HG02571 (cell line): ENCODE data around the gene C7.
"Not testable (repeated sequence)": the region's sequence is repeated elsewhere in the genome, so short reads cannot be mapped to it uniquely, and the experiment has no call there.

Source experiments
- ATAC-seq: cut with Tn5 transposase; IDR thresholded peaks from one replicate; pipeline ENCODE4 v1.9.1; 2021; ENCODE audit warnings: mild to moderate bottlenecking, moderate library complexity; ENCODE audit not compliant: unreplicated experiment

Gene C7

GRCh38 chr5:40988746-40989510 is 79.6 kb downstream of the C7 start:
- no peak for ATAC-seq

DNA sequence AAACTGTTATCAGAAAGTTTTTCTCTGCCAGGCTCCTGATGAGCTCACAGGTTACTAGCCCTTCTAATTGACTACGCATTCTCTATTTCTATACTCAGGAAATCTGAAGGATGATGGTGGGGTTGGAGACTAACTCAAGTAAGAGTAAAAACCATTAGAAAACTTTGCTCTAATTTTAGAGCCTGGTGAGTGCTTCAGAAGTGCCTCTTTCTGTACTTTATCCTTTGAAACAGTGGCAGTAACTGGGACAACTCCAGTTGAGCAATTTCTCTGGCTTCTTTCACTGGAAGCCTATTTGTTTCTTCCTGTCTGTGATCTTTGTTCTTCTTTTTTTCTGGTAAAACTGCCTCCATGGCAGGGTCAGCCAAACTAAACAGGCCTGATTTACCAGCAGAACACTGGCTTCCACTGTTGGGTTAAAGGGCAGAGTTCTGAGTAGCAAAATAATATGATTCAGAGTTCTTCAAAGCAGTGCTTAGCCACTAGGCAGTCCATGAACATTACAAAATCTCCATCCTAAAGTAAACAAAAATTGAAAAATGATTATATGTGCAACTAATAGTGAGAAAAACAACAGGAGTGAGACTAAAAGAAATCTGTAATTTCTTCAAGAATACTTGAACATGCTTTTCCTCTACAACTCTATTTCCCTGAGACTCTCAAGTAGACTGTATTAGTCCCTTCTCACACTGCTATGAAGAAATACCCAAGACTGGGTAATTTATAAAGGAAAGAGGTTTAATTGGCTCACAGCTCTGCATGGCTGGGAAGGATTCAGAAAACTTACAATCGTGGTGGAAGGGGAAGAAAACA is 82.1 kb downstream of the C7 start:
- no peak for ATAC-seq

DNA sequence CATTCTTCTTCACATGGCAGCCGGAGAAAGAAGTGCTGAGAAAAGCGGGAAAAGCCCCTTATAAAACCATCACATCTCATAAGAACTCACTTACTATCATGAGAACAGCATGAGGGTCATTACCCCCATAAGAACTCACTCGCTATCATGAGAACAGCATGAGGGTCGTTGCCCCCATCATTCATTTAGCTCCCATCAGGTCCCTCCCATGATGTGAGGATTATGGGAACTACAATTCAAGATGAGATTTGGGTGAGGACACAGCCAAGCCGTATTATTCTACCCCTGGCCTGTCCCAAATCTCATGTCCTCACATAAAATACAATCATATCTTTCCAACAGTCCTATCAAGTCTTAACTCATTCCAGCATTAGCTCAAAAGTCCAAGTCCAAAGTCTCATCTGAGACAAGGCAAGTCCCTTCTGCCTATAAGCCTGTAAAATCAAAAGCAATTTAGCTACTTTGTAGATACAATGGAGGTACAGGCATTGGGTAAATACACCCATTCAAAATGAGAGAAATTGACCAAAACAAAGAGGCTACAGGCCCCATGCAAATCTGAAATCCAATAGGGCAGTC is 82.8 kb downstream of the C7 start:
- ATAC-seq = no peak

GRCh38 chr5:40995801-40996586 is 86.7 kb downstream of the C7 start:
- no peak for ATAC-seq

DNA sequence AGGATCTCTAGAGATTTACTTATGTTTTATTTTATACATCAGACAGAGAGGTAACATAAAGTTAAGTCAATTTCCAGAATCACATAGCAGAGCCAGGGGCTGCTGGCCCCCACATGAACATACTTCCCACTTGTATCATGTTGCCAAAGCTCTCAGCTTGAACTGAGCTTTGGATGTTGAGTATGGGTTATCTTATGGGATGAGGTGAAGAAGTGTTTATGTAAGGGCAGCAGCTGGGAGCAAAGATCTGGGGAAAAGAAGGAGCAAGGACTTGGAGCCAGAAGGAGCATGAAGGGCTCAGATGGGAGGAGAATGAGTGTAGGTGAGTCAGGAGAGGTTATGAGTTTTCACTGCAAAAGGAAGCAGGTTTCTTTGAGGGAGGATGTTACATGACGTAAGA is 89.8 kb downstream of the C7 start:
- ATAC-seq = no peak

DNA sequence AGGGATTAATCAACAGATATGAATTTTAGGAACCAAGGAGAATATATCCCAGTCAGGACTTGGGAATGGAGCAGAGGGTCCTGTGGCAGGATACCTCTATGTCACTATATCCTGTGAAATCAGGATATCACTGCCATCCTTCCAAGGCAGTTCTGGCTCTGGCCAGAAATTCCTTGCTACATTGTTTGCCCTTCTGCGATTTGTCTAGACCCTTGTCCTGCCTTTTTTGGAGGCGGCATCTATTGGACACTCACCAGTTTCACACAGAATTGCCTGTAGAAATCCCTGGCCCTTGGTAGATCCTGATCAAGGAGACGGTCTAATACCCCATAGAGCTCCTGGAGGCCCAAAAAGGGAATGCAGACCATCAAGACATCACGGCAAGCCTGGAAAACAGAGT is 90.7 kb downstream of the C7 start:
- no peak for ATAC-seq

GRCh38 chr5:41003670-41004376 is 94.5 kb downstream of the C7 start:
- ATAC-seq = no peak

DNA sequence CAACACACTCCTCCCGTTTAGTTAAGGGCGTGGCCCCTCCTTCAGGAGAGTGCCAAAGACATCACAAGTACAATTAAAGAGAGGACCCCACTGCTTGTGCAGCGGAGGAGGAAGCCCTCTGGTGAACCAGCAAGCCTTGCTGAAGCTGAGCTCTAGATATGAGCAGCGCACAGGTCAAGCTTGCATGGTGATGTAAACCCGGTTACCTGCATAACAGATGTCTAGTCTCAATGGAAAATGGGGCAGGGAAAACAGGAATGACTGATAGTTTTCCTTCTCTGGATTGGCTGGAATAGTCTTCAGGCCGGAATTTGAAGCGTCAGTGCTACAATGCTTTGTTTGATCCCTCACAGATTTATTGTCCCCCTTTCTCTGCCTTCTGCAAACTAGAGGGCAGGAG is 95.6 kb downstream of the C7 start:
- ATAC-seq = no peak

DNA sequence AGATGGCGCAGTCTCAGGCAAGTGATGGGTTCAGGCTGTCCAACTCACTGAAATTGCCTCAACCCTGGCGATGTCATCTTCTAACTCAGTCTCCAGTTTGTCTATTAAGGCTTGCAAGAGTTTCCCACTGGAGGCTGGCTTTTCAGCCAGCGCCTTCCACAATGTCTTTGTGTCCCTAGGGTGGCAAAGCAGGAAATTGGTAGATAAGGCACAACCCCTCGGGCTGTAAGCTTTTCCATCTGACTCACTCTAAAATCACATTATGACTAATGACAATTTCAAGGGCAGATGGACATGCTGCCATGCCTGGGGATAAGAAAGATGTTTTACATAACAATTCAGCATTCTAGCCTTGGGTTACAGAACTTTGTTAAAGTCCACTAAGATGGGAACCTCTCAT is 99.9 kb downstream of the C7 start:
- ATAC-seq = no peak

DNA sequence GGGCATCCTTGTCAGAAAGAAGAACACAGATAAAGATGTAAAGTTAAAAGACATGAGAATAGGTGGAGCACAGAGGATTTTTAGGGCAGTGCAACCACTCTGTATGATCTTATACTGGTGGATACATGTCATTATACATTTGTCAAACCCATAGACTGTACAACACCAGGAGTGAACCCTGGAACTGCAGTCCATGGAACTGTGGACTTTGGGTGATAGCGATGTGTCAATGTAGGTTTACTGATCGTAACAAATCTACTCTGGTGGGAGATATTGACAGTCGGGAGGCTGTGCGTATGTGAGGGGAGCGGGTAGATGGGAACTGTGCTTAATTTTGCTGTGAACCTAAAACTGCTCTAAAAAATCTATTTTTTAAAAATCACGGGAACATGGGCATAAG is 101.3 kb downstream of the C7 start:
- ATAC-seq = no peak

- ATAC-seq = no peak
Observed at GRCh38 chr5:41012318-41012717, 103.0 kb downstream of the C7 start.

DNA sequence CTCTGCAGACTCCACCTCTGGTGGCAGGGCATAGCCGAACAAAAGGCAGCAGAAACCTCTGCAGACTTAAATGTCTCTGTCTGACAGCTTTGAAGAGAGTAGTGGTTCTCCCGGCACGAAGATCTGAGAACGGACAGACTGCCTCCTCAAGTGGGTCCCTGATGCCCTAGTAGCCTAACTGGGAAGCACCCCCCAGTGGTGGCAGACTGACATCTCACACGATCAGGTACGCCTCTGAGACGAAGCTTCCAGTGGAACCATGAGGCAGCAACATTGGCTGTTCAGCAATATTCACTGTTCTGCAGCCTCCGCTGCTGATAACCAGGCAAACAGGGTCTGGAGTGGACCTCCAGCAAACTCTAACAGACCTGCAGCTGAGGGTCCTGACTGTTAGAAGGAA is 113.3 kb downstream of the C7 start:
- ATAC-seq = not testable (repeated sequence)
